Fibroblast of villous mesenchyme (primary cell): ENCODE data around the gene PRICKLE4. TPM values are rescaled to one million over a fixed set of nuclear protein-coding genes. Genes with fewer than 3 reads are reported as not detected.

ENCODE experiments used
- DNase-seq: peaks from one replicate; pipeline ENCODE4 v3.0.0-alpha.2; 2010; ENCODE audit warnings: low read depth
- H3K4me3 ChIP-seq: 2 replicates; pipeline ENCODE4 v1.5.1; 2011; ENCODE audit warnings: low read depth, mild to moderate bottlenecking, low read length
- total RNA-seq: library from RNA; depleted of rRNA; stranded (reverse); fragments of >200 nt; gene quantifications from 2 replicates; pipeline ENCODE4 v1.2.3, GENCODE V29; 2012
- TF ChIP-seq, protein P1 (sequence below): IDR thresholded peaks from 2 replicates; pipeline ENCODE4 v1.5.1; 2012; ENCODE audit warnings: low read depth, mild to moderate bottlenecking, low read length; ENCODE audit not compliant: insufficient read depth

The PRICKLE4 gene
- total RNA-seq, 1 donor, result 0.86 TPM

DNA sequence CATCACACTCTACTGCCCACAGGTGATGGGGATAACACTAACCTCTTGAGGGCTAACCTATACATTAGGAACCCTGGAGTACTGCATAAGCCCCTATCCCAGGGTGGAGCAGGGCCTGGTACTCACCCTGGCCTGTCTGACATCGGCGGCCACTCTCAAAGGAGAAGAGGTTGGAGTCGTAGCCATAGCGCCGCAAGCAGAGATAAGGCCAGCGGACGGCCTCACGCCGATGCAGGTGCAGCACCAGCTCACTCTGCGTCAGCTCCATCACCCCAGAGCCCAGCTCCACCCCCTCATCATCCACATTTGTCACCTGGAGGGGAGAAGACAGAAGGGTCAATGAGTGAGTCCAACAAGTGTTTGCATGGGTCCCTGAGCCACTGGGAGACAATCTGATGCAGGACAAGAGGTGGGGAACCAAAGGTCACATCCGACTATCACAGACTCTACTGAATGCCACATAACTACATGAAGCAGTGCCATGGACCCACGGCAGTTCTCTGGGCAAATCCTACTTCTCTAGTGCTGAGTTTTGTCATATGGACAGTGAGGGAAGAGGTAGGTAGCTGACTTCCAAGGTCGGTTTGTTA, 5.2 kb upstream of the PRICKLE4 start:
- H3K4me3 ChIP-seq, result no peak overlapping the region
- TF ChIP-seq, protein P1, sequence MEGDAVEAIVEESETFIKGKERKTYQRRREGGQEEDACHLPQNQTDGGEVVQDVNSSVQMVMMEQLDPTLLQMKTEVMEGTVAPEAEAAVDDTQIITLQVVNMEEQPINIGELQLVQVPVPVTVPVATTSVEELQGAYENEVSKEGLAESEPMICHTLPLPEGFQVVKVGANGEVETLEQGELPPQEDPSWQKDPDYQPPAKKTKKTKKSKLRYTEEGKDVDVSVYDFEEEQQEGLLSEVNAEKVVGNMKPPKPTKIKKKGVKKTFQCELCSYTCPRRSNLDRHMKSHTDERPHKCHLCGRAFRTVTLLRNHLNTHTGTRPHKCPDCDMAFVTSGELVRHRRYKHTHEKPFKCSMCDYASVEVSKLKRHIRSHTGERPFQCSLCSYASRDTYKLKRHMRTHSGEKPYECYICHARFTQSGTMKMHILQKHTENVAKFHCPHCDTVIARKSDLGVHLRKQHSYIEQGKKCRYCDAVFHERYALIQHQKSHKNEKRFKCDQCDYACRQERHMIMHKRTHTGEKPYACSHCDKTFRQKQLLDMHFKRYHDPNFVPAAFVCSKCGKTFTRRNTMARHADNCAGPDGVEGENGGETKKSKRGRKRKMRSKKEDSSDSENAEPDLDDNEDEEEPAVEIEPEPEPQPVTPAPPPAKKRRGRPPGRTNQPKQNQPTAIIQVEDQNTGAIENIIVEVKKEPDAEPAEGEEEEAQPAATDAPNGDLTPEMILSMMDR, result no peak
- DNase-seq, result no peak

DNA sequence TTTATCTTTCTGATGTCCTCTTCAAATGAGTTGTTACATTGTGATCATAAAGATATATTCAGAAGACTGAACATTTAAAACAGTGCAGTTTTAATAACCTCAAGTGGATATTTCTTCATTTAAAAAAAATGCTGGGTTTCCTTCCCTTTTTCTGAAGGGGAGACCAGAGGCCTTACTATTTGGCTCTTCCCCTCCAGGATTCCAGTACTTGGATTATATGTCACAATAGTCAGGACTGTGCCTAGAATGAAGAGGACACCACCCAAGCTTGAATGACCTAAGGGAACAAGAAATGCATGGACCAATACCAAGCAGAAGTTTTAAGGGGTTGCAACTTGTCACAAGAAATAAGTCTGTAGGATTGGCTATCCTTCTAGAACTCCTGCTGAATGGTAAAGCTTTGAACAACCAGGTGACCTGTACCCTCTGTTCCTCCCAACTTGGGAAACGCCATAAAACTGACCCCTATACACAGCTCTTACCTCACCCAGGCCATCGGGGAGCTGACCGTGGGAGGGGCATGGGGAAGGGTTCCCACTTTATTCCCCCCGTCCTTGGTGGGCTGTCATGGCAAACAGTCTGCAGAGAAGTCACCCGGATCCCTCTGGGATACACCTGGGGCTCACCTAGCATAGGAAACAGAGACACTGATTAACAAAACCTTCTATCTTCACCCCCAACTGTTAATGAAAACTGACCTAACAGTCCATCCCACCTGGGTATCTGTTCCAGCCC, 2.9 kb upstream of the PRICKLE4 start:
- no peak for DNase-seq
- TF ChIP-seq, protein P1, result no peak
- H3K4me3 ChIP-seq, result no peak overlapping the region

DNA sequence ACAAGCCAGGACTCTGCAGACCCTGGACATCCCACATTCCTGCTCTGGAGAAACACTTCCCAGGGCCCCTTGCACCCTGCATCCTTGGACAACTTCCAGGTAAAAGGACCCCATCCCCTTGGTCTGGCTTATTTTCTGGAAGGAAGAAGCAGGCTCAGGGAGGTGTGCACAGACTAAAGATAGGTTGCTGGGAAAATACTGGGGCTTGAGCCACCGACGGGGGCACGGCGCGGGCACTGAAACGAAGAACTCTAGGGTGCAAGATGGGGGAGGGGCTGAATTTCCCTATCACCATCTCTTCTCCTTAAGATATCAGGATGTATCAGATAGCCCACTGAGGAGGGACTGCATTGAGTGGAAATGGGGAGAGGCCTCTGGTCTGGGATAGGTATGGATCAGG, 1.7 kb upstream of the PRICKLE4 start:
- H3K4me3 ChIP-seq, result peak overlapping the region; percentile 78
- TF ChIP-seq, protein P1, result no peak
- DNase-seq, result no peak

DNA sequence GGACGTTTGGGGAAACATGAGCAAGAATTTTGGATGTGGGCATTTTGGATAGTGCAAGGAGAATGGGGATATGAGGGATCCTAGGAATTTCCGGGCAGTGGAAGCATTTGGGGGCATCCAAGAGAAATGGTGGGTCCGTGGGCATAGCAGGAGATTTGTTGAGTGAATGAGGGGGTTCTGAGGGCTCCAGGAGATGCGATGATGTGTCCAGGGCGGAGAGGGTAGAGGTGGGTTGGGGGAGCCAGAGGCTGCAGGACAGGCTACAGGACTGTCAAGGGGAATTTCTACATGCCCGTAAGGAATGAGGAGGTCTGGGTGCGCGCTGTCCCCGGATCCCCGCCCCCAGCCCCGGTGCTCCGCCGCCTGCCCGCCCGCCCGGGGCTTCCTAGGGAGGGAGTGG, 1.2 kb upstream of the PRICKLE4 start:
- TF ChIP-seq, protein P1, result no peak
- DNase-seq, result no peak
- peak overlapping the region; percentile 78 for H3K4me3 ChIP-seq

DNA sequence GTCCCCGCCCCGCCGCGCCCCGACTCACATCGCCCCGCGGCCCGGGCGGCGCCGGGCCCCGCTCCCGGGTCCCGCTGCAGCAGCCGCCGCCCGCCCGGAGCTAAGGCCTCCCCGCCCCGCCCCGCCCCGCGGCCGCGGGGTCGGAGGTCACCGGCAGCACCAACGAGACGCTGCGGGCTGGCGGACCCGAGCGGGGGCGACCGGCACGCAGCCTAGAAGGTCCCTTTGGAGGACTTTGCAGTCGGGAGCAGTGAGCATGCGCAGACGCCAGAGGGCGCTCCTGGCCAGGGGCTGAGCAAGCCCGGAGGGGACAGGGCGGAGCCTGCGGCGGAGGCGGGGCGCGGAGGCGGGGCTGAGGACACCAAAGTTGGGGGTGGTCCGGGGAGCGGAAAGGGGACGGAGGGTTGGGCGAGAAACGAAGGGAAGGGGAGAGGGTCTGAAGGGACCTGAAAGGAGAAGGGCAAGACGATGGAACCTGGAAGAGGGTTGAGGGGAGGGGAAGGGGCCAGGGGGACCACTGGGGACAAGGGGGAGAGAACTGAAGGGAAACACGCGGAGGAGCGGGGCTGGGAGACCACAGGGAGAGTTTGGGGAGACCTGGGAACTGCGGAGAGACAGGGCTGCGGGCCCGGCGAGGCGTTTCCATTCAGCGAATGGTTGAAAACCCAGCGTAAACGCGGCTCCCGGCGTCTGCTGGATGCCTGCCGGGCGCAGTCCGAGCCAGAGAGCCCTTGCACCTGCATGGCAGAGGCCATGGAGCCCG, 613 bp upstream of the PRICKLE4 start, which contains the start of gene FRS3:
FRS3 (minus strand) TSS at position 113 of the 763 bp plus-strand sequence. CDS start 2,913 bp downstream, outside the sequence.
- DNase-seq, result peak; percentile 95
- H3K4me3 ChIP-seq, result peak within 1 kb of the TSS; percentile 78
- TF ChIP-seq, protein P1, result peak; percentile 92

DNA sequence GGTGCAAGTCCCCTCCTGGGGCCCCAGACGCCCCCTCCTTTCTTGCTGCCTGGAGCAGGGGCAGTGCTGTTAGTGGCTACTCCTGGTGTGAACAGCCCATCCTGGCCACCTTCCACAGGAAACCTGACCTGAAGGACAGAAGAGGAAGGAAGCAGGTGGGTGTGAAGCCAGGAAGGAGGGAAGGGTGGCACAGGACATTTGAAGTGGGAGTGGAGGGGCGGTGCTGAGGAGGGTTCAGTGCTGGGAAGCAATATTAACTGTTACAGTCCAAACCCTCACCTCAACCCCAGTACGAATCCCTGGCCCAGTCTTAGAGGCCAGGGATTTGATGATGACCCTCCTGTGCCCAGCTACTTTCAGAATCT, 766 bp downstream of the PRICKLE4 start:
- no peak for DNase-seq
- peak overlapping the region; percentile 78 for H3K4me3 ChIP-seq
- TF ChIP-seq, protein P1, result no peak
